Limb (tissue), 2 donors: Measurements from ENCODE around the gene POR.

Experiments used
- DNase-seq, 2 donors: peaks; one replicate each; pipeline ENCODE4 v3.0.0-alpha.2; 2016; ENCODE audit errors: extremely low spot score in 2 of 2

Gene POR

DNA sequence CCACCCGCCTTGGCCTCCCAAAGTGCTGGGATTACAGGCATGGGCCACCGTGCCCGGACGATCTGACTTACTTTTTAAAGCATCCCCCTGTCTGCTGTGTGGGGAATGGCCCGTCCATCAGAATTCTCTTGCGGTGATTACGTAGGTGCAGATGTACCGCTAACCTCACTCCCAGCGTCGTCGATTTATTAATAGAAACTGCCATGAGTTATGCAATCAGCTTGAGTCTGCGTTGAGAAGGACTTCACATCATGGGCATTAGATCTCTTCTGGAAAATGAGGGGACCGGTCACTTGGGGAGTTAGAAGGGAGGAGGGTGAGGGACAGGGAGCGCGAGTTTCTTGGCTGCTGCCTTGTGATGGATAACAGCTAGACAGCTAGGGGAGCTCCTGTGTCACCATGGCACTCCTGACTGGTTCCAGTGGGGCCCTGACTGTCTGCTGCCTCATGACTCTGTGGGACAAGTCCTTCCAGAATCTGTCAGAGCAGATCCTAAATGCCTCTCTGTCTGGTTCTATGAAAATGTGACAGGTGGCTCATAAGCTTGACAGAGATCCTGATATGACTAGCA, 35.2 kb downstream of the POR start:
- no peak for DNase-seq

DNA sequence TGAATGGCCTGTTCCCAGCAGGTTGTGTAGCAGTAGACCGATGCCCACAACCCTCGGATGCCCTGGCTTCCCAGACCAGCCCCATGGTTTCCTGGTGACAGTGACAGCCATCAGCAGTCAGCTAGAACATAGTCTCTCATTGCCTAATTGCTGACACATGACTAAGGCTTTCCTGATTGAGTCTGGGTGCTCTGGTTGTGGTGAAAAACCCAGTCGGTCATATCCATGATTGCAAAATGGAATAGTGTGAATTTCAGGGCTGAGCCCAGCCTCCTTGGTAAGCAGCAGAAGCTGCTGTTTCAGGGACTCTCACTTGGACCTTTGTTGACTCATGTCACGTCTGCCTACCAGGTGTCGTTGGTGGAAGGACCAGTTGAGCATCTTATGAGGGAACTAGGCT, 36.6 kb downstream of the POR start:
- DNase-seq: no peak

DNA sequence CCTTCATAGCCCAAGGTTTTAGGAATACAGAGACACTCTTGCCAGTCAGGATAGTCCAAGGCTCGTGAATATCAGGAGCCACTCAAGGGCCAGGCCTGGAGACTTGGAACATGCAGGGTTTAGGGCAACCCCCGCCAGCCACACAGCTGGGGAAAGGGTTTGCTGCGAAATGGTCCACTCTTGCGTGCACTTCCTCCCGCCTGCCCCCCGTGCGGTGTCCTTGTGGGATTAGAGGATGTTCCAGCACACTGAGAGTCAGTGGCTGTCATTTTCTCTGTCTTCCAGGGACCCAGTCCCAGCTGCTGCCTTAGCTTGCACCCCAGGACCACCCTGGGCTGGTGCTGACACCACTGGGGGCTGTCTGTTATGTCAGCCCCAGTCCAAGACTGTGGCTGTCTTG, 38.5 kb downstream of the POR start:
- no peak for DNase-seq

DNA sequence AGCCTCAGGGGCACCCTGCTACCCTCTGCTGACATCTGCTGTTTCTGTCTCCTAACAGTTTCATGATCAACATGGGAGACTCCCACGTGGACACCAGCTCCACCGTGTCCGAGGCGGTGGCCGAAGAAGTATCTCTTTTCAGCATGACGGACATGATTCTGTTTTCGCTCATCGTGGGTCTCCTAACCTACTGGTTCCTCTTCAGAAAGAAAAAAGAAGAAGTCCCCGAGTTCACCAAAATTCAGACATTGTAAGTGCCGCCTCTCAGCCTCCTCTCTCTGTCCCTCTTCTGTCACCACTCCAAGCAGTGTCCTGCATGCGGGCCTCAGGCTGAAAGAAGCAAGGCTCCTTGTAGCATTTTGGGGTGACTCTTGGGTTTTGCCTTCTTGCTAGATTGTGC, 39.0 kb downstream of the POR start:
- no peak for DNase-seq

DNA sequence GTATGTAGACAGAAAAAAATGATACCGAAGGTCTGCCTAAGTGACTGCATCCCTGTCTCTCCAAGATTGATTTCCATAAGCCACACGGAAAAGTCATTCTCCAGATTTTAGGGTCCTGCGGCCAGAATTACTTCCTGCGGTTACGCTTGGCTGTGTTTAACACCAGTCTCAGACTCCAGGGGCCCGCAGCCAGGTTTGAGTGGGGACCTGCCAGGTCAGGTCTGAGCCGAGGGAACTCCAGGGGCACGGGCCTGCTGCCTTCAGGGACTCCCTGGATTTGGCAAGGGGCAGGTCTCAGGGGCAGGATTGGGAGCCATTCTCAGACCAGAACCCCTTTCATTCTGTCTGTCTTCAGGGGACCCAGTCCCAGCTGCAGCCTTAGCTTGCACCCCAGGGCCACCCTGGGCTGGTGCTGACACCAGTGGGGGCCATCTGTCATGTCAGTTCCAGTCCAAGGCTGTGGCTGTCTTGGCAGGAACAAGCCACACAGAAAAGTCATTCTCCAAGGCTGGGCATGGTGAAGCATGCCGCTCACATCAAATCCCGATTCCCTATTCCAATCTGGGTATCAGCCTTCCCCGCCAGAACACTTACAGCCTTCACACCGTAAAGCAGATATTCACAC, 40.5 kb downstream of the POR start:
- DNase-seq: no peak

- DNase-seq: no peak
These were observed 42.2 kb downstream of the POR start for GRCh38 chr7:75957021-75957736.

- DNase-seq: no peak
These were observed 44.0 kb downstream of the POR start for GRCh38 chr7:75958802-75959543.

DNA sequence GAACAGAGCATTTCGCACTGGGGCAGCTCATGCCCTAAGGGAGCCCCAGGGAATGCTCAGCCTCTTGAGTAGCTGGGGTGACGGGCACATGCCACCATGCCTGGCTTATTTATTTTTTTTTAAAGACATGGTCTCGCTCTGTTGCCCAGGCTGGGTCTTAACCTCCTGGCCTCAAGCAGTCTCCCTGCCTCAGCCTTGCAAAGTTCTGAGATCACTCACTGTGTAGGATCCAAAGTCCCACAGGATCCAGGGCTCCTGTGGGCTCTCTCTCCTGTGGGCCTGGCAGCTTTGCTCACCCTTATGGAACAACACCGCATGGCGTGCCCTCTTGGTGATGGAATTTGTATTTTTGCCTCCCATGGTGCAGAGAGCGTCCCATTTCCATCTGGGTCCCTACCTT, 45.4 kb downstream of the POR start:
- no peak for DNase-seq

GRCh38 chr7:75961218-75961617, 46.3 kb downstream of the POR start:
- no peak for DNase-seq

DNA sequence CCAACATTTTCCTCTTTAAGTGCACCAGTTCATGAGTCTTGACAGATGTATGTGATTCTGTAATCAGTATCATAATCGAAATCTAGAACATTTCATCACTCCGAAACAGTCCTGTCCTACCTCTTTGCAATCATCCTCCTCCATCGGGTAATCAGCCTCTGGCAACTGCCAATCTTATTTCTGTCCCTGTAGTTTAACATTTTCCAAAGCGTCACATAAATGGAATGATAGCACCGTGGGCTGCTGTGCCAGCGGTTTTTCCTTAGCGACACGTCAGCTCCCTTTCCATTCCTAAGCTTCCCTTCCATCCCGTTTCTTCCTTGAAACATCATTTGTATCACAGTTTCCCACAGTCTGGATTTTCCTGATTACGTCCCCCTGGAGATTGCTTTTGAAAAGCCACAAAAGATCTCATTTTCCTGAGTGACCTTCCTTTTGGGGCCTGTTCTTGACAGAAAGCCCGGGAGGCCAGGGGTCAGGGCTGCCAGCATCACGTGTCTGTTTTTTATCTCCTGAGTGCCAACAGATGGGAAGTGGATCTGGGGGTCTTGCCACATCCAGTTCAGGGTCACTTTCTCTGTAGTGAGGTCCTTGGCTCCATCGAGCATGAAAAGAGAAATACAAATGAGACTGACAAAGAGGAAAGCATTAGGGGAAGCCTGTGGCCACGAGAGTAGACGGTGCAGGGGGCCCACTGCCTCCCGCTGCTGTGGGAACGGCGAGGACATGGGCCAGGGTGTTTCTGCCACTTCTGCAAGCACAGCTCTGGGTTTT, 47.8 kb downstream of the POR start:
- DNase-seq: no peak

DNA sequence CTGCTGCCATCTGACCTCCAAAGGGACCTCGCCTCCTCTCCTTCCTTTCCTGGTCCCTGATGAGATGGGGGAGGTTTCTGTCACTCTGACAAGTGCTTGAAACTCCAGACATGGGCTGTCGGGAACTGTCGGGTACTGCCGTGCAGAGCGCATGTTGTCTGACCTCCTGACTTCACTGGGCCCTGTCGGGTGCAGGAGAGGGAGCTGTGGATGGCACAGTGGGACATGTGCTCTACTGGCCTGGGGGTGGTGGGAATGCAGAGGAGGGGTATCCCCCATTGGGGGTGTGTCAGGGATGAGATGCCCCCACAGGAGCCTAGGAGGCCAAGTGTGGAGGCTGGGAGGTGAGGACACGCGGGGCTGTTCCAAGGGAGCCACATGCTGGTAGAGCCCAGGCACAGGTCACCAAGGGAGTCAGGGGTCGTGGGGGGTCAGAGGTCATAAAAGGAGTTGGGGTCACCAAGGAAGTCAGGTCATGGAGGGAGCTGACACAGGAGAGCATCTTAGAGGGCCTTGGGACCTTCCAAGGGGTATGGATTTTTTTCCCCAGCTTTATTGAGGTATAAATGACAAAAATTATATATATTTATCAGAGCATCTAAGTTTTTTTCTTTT, 48.5 kb downstream of the POR start:
- DNase-seq: peak in 1 of 2 donors; percentile 32

- DNase-seq: no peak
These were observed 50.7 kb downstream of the POR start for GRCh38 chr7:75965617-75966016.

GRCh38 chr7:75966190-75966961, 51.4 kb downstream of the POR start:
- DNase-seq: peak; percentile 51 to 63

DNA sequence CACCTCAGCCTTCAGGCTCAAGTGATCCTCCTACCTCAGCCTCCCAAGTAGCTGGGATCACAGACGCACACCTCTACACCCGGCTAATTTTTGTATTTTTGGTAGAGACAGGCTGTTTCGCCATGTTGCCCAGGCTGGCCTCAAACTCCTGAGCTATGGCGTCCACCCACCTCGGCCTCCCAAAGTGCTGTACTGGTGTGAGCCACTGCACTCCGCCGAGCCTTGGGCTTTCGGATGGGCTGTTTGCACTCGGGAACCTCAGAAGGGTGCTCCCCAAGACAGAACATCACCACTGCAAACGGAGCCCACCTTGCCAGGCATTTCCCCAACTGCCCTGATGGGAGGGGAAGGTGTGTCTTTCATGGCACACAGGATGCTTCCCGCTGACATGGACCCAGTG, 52.1 kb downstream of the POR start:
- no peak for DNase-seq

GRCh38 chr7:75967487-75967997, 52.6 kb downstream of the POR start:
- peak; percentile 22 to 52 for DNase-seq

DNA sequence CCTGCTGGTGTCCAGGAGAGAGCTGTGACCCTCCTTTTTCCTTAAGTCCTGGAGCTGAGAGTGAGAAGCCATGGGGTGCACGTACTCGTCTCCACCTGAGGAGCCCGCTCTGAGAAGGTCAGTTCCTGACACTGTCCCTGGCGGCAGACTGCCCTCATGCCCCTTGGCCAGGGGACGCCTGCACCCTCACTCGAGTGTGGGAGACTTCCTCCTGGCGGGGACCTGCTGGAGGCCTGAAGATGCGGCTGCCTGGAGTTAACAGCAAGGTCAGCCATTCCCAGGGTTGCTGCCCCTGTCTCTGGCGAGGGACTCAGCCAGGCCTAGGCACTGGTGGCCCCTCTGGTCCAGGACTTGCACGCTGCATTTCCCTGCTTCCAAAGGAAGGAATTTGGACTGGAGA, 53.1 kb downstream of the POR start:
- no peak for DNase-seq

DNA sequence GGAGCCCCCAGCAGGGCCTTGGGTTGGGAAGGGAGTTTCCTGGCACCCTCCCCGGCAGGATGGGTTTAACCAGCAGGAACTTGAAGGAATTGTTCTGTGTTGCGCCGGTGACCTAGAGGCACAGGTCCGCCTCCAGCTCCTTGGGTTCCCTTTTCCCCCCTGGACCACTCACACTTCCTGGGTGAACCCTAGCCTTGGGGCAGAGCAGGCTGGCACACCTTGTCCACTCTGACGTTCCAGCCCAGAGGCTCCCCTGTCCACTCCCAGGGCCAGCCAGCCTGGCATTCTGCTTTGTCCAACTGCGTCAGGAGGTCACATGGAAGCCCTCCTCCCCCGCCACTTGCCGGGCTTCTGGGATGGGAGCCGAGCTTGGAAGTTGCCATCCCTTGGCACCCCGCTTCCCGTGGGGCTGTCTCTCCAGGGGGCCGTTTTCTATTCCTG, 53.6 kb downstream of the POR start:
- DNase-seq: no peak

DNA sequence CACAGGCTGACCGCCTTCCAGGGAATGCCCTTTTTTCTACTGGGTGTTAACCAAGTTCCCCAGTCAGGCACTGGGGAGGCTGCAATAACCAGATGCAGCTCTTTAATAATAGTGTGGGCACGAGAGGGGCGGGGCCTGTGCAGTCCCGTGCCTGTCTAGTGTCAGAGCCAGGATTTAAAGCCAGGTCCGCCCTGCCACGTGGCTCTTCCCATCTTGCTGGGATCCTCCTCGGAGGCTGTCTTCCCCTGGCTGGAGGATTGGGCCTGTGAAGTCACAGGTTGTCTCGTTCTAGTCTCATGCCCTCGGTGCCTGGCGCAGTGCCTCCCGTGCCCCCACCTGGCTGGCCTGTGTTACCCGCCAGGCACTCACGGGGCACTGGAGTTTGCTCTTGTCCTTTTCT, 54.2 kb downstream of the POR start:
- DNase-seq: no peak

GRCh38 chr7:75969704-75970498, 54.9 kb downstream of the POR start:
- no peak for DNase-seq
